Measurements from ENCODE around the gene KRT25.
"Not testable (repeated sequence)": the region's sequence is repeated elsewhere in the genome, so short reads cannot be mapped to it uniquely, and the experiment has no call there.

Gene KRT25

GRCh38 chr17:40750391-40750790 is 4.7 kb downstream of the KRT25 start:
- DNase-seq = no peak

DNA sequence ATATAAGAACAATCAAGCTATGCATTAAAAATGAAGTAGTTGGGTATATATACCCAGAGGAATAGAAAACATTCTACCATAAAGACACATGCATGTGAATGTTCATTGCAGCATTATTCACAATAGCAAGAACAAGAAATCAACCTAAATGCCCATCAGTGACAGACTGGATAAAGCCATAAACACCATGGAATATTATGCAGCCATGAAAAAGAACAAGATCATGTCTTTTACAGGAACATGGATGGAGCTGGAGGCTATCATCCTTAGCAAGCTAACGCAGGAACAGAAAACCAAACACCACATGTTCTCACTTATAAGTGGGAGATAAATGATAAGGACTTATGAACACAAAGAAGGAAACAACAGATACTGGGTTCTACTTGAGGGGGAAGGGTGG is 6.5 kb downstream of the KRT25 start:
- not testable (repeated sequence) for DNase-seq

GRCh38 chr17:40738553-40738952 is 16.6 kb downstream of the KRT25 start:
- no peak for DNase-seq

DNA sequence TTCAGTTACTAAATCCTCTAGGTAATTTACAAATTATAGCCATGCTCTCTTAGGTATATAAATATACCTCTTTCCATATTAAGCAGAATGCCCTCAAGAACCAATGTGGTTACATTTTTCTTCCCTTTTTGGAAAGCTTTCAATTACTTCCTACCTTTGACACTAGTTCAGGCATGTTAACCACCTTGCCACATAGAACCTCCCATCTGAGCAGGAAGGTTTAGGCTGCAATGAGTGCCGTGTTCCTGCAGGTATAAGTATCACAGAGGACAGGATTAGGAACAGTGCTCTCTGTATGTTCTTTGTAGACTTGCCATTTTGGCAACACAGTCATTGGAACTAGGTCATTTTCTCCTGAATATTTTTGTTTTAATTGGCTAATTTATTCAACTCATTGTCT is 20.1 kb downstream of the KRT25 start:
- DNase-seq = no peak

DNA sequence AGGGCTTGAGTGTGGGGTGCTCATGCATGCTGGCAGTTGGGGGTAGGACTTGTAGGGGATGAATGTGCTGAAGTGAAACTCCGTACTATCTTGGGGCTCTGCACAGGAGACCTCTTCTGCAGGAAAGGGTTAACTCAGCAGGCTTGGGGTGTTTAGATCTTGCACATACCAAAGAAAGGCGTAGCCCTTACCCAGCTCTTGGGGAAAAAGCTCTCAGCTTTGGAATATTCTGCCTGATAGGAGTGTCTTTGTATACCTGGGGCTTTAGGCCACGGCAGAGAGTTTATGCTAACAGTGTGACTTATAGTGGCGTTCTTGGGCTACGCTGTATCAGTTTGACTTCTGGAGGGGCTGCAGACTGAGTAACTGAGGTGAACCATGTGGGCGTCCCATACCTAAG is 21.1 kb downstream of the KRT25 start:
- no peak for DNase-seq

DNA sequence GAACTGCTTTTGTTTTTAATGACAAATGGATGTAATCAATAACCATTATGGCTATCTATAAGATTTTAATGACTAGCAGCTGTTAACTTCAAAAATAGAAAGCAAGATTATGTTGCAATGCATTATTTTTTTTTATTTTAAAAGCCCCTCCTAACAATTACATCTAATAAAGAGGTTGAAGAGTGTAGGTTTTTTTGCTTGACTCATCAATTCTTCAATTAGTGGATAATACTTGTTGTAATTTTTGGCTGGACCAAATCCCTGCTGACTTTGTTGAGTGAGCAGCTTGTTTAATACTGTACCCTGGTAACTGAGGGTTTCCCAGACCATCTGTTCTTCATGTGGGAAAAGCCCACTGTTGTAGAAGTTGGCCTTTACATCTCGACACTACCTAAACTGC is 24.2 kb downstream of the KRT25 start:
- DNase-seq = no peak

GRCh38 chr17:40727447-40728231 is 27.5 kb downstream of the KRT25 start:
- no peak for DNase-seq

DNA sequence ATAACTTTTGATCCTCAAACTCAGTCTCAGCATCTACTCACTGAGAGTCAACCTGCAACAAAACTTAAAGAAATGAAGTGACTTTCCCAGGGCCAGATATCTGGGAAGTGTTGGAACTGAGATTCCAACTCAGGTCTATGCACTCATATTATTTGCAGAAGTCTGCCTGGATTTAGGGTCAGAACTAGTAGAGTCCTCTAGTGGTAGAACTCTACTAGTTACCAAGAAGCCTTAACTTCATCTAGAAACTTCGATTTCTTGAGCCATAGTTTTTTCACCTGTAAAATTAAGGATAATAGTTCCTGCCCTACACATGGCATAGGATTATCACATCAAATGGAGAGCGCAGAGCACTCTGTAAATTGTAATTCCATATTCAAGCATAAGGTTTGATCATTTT is 28.2 kb downstream of the KRT25 start:
- no peak for DNase-seq

DNA sequence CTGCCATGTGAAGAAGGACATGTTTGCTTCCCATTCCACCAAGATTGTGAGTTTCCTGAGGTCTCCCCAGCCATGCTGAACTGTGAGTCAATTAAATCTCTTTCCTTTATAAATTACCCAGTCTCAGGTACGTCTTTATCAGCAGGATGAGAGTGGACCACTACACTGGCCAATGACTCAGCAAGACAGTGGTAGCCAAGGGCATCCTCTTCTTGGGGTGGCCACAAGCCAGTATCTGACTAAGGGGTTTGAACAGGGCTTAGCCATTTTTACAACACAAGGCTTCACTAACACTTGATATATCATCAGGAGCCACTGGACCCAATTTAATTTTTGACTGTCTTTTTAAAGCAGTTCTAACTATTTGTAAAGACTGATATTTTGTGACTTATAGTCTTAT is 30.5 kb downstream of the KRT25 start:
- DNase-seq = no peak

DNA sequence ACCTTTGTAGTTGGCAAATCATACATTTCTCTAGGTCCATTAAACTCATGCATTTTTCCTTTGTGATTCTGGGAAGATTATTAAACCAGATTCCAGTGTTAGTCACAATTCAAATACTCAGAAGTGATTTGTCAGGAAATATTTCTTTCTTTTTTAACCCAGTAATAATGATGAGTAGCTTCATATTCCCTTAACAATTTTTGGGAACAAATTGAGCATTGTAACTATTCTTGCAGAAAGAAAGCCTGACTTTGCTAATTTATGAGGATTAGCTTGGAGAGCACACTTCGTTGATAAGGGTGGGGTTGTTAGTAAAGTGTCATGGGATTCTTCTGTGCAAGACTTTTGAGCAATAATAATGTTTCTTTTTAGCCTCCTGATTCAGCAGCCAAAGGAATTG is 32.9 kb downstream of the KRT25 start:
- DNase-seq = no peak

GRCh38 chr17:40720899-40721298 is 34.2 kb downstream of the KRT25 start:
- DNase-seq = no peak

DNA sequence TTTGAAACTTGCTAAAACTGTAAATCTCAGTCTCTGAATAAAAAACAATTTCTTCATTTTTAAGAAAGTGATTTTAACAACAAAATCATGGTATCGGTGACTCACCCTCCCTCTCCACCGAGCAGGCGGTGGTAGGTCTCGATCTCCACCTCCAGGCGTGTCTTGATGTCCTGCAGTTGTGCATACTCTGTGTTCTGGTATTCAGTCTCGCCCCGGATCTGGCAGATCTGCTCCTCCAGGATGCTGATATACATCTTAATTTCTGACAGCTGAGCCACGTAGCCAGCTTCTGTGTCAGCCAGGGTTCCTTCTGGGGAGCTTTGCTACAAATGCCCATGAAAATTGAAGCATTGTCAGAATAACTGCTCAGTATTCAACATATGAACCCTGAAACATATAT is 36.2 kb downstream of the KRT25 start:
- DNase-seq = no peak

GRCh38 chr17:40717776-40718175 is 37.4 kb downstream of the KRT25 start:
- no peak for DNase-seq

DNA sequence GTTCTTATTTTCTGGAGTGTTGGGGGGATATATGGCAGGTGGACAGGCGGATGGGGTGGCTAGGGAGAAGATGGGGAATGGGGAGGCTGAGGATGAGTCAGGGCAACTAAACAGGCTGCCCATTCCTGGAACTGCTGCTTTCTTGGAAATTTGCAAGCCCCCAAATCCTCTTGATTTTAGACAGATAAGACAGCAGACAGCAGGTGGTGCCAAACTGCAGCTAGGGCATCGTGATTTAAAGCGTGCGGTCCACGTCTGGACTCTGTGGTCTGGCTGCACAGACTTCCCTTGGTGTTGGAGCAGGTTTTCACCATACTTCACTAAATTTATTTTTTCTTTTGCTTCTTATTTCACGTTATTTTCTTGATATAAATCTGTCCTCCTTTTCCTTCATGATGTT is 40.7 kb downstream of the KRT25 start:
- DNase-seq = no peak

DNA sequence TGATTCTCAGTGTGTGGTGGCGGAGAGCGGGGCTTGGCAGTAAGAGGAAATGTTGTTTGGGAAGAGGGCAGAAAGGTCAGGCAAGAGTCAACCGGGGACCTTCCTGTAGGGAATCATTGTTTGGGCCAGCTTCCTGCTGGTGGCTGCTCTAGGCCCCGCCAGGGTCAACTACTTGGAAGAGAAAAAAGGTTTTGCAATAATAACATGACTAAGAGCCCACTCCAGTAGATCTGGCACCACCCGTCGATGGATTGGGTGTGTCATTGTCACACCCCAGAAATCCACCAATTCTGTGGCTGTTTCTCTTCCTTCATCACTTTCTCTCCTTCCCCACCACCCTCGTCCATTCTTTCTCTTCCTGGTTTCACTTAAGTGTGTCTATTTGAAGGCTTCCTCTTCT is 47.4 kb downstream of the KRT25 start:
- DNase-seq = no peak

- DNase-seq = no peak
Measured at GRCh38 chr17:40705584-40705983, 49.5 kb downstream of the KRT25 start.

DNA sequence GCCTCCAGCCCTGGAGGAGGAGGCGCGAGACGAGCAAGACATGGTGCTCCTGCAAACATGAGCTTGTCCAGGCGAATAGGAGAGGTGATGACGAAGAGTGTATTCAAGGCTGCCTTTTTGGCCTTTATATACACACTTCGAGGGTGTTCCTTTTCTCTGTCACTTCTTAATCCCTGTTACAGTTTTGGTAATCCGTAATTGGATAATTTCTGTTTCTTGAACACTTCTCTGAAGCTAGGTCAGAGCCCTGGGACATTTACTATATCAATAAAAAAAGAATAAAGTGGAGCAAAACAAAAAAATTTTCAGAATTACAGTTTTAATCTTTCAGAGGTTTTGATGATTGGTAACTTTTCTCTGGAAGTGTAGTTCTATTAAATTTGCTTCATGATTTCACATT is 51.5 kb downstream of the KRT25 start, which contains the start of gene KRT24:
Gene KRT24, minus strand, starts transcription at position 101 of the 400 bp plus-strand sequence. Its CDS starts 59 bp downstream, at position 42.
- DNase-seq = no peak

DNA sequence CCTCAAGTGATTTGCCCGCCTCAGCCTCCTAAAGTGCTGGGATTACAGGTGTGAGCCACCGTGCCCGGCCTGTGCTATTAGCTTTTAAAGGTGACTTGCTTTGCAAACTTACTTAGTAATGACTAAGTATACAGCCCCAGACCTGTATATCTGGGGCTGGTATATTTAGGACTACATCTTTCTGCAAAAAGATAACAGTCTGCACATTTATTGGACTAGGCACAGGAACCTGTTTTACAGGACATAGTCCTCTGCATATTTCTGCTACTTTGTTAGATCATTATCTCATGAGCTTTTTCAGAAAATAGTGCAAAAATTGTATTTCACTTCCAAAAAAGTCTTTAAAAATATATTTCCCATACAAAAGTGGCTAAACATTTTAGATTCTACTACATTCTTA is 52.9 kb downstream of the KRT25 start:
- DNase-seq = no peak

DNA sequence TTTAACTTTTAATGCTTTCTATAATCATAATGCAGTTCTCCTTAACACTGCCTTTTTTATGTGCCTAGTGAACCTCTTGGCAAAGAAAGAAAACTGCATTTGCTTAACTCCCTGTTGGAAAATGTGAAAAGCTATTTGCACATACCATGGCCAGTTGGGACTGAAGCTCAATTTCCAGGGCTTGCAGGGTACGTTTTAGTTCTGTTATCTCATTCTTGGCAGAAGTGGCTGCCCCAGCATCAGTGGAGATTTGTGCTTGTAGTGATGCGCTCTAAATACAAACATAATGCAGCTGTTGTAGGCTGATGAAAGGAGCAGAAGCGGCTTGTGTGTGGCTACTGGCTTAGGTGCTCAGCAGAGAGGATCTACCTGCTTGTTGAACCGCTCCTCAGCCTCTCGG is 55.3 kb downstream of the KRT25 start:
- no peak for DNase-seq

GRCh38 chr17:40699371-40699770 is 55.8 kb downstream of the KRT25 start:
- DNase-seq = no peak

Data from stimulated activated CD4-positive, alpha-beta T cell treated with anti-CD3 and anti-CD28 coated beads, Interleukin-2, amount 100 ng/mL, for 48 hours (primary cell).